Tracheal epithelial cell (primary cell): ENCODE measurements around the gene EGF. TPM values are rescaled to one million over a fixed set of nuclear protein-coding genes. Genes with fewer than 3 reads are reported as not detected.

Source experiments
- total RNA-seq: library from RNA; depleted of rRNA; stranded (reverse); fragments of >200 nt; gene quantifications from 2 replicates; pipeline ENCODE4 v1.2.1, GENCODE V29; 2014

Gene EGF
- total RNA-seq = 0.48 and 1.3 TPM in 2 replicates

DNA sequence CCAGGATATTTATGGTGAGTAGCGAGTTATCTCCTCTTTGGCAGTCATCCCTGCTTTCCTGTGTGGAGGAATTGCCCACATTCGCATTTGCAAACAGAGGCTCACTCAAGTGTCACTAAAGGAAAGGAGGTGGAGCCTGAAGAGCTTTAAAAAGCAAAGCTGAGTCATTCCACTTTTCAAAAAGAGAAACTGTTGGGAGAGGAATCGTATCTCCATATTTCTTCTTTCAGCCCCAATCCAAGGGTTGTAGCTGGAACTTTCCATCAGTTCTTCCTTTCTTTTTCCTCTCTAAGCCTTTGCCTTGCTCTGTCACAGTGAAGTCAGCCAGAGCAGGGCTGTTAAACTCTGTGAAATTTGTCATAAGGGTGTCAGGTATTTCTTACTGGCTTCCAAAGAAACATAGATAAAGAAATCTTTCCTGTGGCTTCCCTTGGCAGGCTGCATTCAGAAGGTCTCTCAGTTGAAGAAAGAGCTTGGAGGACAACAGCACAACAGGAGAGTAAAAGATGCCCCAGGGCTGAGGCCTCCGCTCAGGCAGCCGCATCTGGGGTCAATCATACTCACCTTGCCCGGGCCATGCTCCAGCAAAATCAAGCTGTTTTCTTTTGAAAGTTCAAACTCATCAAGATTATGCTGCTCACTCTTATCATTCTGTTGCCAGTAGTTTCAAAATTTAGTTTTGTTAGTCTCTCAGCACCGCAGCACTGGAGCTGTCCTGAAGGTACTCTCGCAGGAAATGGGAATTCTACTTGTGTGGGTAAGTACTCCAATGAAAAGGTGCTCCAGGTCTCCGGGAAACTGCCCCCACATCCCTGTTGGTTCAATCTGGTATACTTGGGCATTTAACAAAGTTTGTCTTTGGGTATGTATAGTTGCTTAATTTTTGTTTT is at the start of gene EGF:
EGF (plus strand) TSS at position 178 of the 890 bp plus-strand sequence; CDS start at position 631, 453 bp downstream.

Other genes starting within 250 kb of the EGF start
- 30.9 and 63.6 TPM in 2 replicates for gene CASP6, start 209.4 kb upstream of the EGF start, total RNA-seq
- gene PLA2G12A, start 182.8 kb upstream of the EGF start, total RNA-seq = 13.7 and 20.0 TPM in 2 replicates
- gene CFI, start 110.9 kb upstream of the EGF start, total RNA-seq = 1.1 and 2.9 TPM in 2 replicates
- gene GAR1, start 97.1 kb upstream of the EGF start, total RNA-seq = 1.7 and 2.3 TPM in 2 replicates
- 0.21 TPM in 1 of 2 replicates, not detected in the other for gene RRH, start 84.9 kb upstream of the EGF start, total RNA-seq
- gene LRIT3, start 64.8 kb upstream of the EGF start, total RNA-seq = 0.21 TPM in 1 of 2 replicates, not detected in the other